ENCODE data around the gene ECI1. TPM values are rescaled to one million over a fixed set of nuclear protein-coding genes. Genes with fewer than 3 reads are reported as not detected.
"Not testable (repeated sequence)": the region's sequence is repeated elsewhere in the genome, so short reads cannot be mapped to it uniquely, and the experiment has no call there.

Gene ECI1
- total RNA-seq, 1 donor from 2014 or later = 24.6 TPM

- DNase-seq (ENCODE audit: low spot score) = no peak
Observed at GRCh38 chr16:2211923-2212347, 39.5 kb downstream of the ECI1 start.

DNA sequence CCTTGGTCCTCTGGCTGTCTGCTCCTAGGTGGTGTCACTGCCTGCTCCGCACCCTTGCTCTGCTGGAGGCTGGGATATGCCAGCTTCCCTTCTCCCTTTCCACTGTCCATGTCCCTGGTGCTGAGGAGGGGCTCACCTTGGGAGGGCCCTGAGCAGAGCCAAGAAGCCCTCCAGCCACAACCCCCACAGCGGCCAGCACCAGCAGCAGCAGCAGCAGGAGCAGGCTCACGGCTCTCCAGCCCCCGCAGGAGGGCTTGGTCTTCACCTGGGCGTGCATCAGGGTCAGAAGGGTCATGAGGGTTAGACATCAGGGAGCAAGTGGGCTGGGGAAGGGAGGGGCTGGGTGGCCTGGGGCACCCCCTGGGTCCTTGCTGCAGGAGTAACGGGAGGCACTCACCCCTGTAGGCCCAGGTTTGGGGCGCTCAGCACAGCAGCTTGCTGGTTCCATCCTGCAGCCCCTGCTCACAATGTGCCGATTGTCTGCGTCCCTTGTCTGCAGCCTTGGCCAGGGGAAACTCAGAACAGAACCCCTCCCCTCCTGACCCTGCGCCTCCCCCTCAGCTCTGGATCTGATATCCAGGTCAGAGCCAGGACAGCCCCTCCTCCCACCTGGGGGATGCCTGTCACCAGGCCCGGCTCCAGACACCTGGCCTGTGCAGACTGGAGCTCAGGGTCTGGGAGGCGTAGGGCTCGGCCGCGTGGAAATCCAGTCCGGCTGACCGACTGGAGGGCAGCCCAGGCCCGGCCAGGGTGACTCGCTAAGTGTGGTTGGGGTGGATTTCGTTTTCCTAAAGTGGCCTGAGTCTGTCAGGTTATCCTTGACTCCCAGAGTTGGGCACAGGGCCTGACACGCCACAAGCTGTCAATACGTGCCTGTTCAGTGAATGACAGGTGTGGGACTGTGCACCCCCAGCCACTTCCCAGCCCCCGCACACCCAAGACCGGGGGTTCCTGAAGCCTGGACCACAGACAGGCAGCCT is 40.7 kb downstream of the ECI1 start, which contains the start of gene BRICD5:
Gene BRICD5, minus strand, starts transcription at position 478 of the 980 bp plus-strand sequence. Its CDS starts 30 bp downstream, at position 448.
- DNase-seq (ENCODE audit: low spot score) = no peak

DNA sequence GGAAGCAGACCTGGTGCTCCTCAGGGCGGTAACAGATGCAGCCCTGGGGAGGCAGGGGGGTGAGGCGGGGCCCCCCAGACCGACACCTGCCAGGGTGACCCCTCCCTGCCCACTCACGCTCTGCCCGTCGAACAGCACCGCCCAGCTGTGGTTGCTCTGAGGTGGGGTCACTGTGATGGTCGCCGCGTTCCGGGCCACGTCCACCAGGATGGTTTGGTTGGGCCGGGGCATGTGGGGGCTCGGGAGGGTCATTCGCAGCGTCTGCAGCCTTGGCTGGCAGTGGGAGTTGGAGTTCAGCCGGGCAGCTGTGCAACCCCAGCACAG is 41.4 kb downstream of the ECI1 start:
- DNase-seq (ENCODE audit: low spot score) = no peak

GRCh38 chr16:2209258-2210008 is 42.0 kb downstream of the ECI1 start:
- DNase-seq (ENCODE audit: low spot score) = no peak

DNA sequence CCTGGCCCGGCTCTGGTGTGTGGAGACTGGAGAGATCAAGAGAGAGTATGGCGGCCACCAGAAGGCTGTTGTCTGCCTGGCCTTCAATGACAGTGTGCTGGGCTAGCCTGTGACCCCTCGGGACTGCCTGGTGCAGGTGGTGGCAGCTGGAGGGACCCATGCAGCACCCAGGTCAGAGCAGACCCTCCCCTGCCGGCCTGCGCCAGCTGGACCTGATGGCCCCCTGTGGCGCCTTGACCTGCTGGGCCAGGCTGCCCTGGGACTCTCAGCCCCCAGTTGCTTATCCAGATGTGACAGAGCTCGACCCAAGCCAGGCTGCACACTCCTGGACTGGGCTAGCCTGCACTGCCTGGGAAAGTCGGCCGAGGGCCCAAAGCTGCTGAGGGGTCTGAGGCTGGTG is 42.6 kb downstream of the ECI1 start:
- DNase-seq (ENCODE audit: low spot score) = no peak

- no peak for DNase-seq (ENCODE audit: low spot score)
Observed at GRCh38 chr16:2208308-2208707, 43.1 kb downstream of the ECI1 start.

DNA sequence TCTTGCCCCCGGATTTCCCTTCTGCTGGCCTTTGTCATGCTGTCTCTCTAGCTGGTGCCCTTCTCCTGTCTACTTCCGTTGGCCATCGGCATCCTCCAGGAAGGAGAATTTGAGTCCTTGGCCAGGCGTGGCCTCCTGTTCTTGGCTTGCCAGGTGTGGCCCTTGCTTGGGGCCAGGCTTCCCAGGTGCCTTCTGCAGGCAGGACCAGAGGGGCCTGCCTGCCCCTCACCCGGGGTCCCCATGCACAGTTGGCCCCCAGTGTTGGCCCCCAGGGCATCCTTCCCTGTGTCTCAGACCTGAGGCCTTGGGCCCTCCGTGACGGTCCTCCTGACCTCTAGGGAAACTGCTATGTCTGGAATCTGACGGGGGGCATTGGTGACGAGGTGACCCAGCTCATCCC is 43.5 kb downstream of the ECI1 start:
- no peak for DNase-seq (ENCODE audit: low spot score)

- DNase-seq (ENCODE audit: low spot score) = no peak
Observed at GRCh38 chr16:2206780-2207433, 44.5 kb downstream of the ECI1 start.

DNA sequence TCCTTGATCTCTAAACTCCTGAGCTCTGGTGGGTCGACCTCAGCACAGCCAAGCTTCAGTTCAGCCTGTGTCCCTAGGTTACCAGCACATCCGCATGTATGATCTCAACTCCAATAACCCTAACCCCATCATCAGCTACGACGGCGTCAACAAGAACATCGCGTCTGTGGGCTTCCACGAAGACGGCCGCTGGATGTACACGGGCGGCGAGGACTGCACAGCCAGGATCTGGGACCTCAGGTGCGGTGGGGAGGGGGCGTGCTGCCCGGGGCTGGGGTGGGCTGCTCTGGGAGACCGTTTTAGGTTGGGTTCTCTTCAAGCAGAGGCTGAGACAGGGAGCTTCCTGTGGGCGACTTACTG is 45.0 kb downstream of the ECI1 start:
- no peak for DNase-seq (ENCODE audit: low spot score)

- DNase-seq (ENCODE audit: low spot score) = no peak
Observed at GRCh38 chr16:2205967-2206313, 45.4 kb downstream of the ECI1 start.

- DNase-seq (ENCODE audit: low spot score) = peak; percentile 92
Observed at GRCh38 chr16:2205104-2205966, 46.1 kb downstream of the ECI1 start, which contains the start of gene MLST8. Gene MLST8 (plus strand): TSS chr16:2205454. CDS start chr16:2206086, 632 bp downstream.

GRCh38 chr16:2204416-2205103 is 46.8 kb downstream of the ECI1 start:
- no peak for DNase-seq (ENCODE audit: low spot score)

GRCh38 chr16:2203119-2203688 is 48.2 kb downstream of the ECI1 start:
- DNase-seq (ENCODE audit: low spot score) = not testable (repeated sequence)

DNA sequence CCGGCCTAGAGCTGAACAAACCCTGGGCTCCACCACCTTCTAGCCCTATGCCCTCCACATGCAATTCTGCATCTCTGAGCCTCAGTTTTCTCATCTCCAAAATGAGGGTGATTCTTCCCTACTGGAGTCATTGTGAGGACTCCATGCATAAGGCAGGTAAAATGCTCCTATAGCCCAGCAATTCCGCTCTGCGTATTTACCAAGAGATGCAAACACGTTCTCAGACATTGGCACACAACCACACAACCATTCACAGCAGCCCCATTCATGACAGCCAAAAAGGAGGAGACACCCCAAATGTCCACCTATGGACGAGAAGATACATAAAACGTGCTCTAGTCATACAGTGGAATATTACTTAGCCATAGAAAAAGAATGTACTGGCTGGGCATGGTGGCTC is 51.1 kb downstream of the ECI1 start:
- no peak for DNase-seq (ENCODE audit: low spot score)

GRCh38 chr16:2199621-2200139 is 51.7 kb downstream of the ECI1 start:
- no peak for DNase-seq (ENCODE audit: low spot score)

GRCh38 chr16:2199095-2199494 is 52.3 kb downstream of the ECI1 start:
- no peak for DNase-seq (ENCODE audit: low spot score)

GRCh38 chr16:2198283-2198682 is 53.1 kb downstream of the ECI1 start:
- no peak for DNase-seq (ENCODE audit: low spot score)

DNA sequence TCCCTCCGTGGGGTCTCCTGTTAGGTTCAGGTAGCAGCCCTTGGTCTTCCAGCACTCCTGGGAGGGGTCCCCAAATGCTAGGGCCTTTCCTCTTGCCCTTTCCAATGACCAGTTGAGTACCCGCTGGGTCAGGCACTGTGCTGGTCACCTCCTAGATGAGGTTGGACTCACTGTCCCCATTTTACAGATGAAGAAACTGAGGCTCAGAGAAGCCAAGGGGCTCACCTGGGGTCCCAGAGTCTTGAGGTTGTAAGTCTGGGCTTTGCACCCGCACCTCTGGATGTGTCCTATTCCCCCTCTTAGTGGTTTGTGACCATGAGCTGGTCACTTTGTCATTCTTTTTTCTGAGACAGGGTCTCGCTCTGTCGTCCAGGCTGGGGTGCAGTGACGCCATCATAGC is 53.6 kb downstream of the ECI1 start:
- DNase-seq (ENCODE audit: low spot score) = no peak

DNA sequence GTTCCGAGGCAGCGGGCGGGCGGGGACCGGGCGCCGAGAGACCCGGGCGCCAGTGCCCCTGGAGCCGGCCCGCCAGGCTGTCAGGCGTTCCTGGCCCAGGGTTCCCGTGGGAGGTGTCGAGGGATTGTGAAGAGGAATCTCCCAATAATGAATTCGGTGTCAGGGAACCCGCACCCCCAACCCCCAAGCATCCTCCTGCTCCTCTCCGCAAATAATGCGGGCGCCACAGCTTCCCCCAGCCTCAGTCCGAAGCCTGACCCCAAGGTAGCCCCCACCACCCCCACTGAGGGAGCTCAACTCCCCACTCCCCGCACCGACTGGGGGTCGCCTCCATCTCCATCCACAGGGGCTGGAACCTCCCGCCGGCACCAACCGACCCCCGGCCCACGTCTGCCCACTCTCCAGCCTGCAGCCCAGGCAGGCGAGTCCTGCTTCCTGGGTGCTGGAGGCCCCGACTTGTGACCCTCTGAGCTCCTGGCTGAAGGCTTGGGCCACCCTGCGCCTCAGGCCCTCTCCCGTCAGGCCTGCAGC is 54.3 kb downstream of the ECI1 start:
- no peak for DNase-seq (ENCODE audit: low spot score)
